Spleen (tissue), 11 donors: ENCODE measurements around the gene DNASE1. TPM values are rescaled to one million over a fixed set of nuclear protein-coding genes. Genes with fewer than 3 reads are reported as not detected.

Source experiments
- DNase-seq: peaks from one replicate; pipeline ENCODE4 v3.0.0-alpha.2; 2020
- H3K27ac ChIP-seq, 8 donors: fragments of 200-600 bp; sonication (generic) in 7 of 8; 1 replicate in 4 of 8; 2 replicates in 4 of 8; pipeline versions ENCODE4 v1.5.0 to v1.8.0; 2016 to 2021; ENCODE audit warnings: inconsistent platforms in 4 of 8, mild to moderate bottlenecking in 4 of 8, moderate library complexity in 1 of 8
- H3K27me3 ChIP-seq, 7 donors: fragments of 200-600 bp; sonication (generic) in 6 of 7; replicated peaks in 1 of 7; 1 replicate in 4 of 7; 2 replicates in 3 of 7; pipeline versions ENCODE4 v1.5.0 to v1.8.0; 2016 to 2021; ENCODE audit warnings: inconsistent platforms in 3 of 7, mild to moderate bottlenecking in 1 of 7
- H3K36me3 ChIP-seq, 6 donors: fragments of 200-600 bp; sonication (generic) in 5 of 6; 1 replicate in 4 of 6; 2 replicates in 2 of 6; pipeline versions ENCODE4 v1.5.0 to v1.8.0; 2016 to 2021; ENCODE audit warnings: inconsistent platforms in 2 of 6
- H3K4me1 ChIP-seq, 6 donors: fragments of 200-600 bp; sonication (generic) in 5 of 6; 1 replicate in 3 of 6; 2 replicates in 3 of 6; pipeline versions ENCODE4 v1.5.0 to v1.8.0; 2016 to 2021; ENCODE audit warnings: inconsistent platforms in 3 of 6
- H3K4me3 ChIP-seq, 8 donors: fragments of 200-600 bp; sonication (generic) in 7 of 8; 1 replicate in 4 of 8; 2 replicates in 4 of 8; pipeline versions ENCODE4 v1.5.0 to v1.8.0; 2016 to 2021; ENCODE audit warnings: inconsistent platforms in 4 of 8, mild to moderate bottlenecking in 4 of 8, moderate library complexity in 2 of 8
- H3K9me3 ChIP-seq, 8 donors: fragments of 200-600 bp; sonication (generic) in 7 of 8; 1 replicate in 4 of 8; 2 replicates in 4 of 8; pipeline versions ENCODE4 v1.5.0 to v1.8.0; 2016 to 2021; ENCODE audit warnings: inconsistent platforms in 4 of 8
- CTCF ChIP-seq, 11 experiments: fragments of 200-600 bp in 7 of 11; fragments of 450-650 bp in 4 of 11; sonication (generic) in 4 of 11; IDR thresholded peaks in 8 of 11; conservative IDR thresholded peaks in 3 of 11; 1 replicate in 7 of 11; 2 replicates in 4 of 11; pipeline versions ENCODE4 v1.4.0 to v1.8.0; 2016 to 2021; ENCODE audit warnings: antibody characterized with exemption in 11 of 11, inconsistent platforms in 4 of 11, mild to moderate bottlenecking in 1 of 11
- POLR2A ChIP-seq, 3 donors: fragments of 450-650 bp; IDR thresholded peaks; one replicate each; pipeline ENCODE4 v1.5.1; 2017; ENCODE audit warnings: antibody characterized with exemption in 3 of 3, mild to moderate bottlenecking in 1 of 3
- POLR2AphosphoS5 ChIP-seq, 3 donors: sonication (generic); formaldehyde crosslinking; IDR thresholded peaks; one replicate each; pipeline ENCODE4 v1.5.1; 2017; ENCODE audit warnings: antibody characterized with exemption in 3 of 3
- WGBS, 5 donors: extraction: QIAGEN DNeasy Blood & Tissue Kit in 3 of 5; methylation state at CpG; one replicate each; pipeline versions ENCODE4 v1.1.5 to v1.1.7; 2013 to 2018; 5-methylcytosine and 5-hydroxymethylcytosine counted together
- intact Hi-C: fragments of 100-400 bp; cut with DNase I; formaldehyde crosslinking; loops from one replicate; pipeline ENCODE4 v1.15.0; 2023; ENCODE audit warnings: low total_unique reads
- polyA plus RNA-seq, 3 donors: library from polyadenylated mRNA; stranded (reverse); fragments of 200-250 nt; gene quantifications; one replicate each; pipeline ENCODE4 v1.2.1, GENCODE V29; 2013
- total RNA-seq, 7 donors: library from RNA; depleted of rRNA in 3 of 7; stranded (reverse); fragments of >200 nt in 3 of 7; fragmentation: NEBNext Ultra II Directional in 4 of 7; extraction: Animal tissue kit (Norgen Biotek cat#: 25700) in 4 of 7; gene quantifications; one replicate each; pipeline versions ENCODE4 v1.1.0 to v1.2.1, GENCODE V29; 2016 to 2021
- donor health status: healthy with polysubstance abuse.
- donor health status: DM: no; HTN: no; CAD: no; lungs with moderate emphysema.
- donor health status: DM: no; HTN: no; CAD: no.
- donor health status: Bipolar disorder and iron deficiency.
- donor health status: healthy.
- donor health status: DM: no; HTN: no; CAD: no.
- donor health status: DM: yes; HTN: yes; CAD: no.

DNASE1 gene
- total and polyA plus RNA-seq, 10 donors = 6.1 to 51.9 (median 24.7) TPM

- H3K27me3 ChIP-seq = no peaks in the 10 kb centered on the region
- no peak overlapping the region for H3K27ac ChIP-seq
- peaks cover 0 to 83% (median 54%) of the 10 kb centered on the region in 6 donors for H3K36me3 ChIP-seq
- H3K4me3 ChIP-seq = no peak overlapping the region
- 71 to 78% (median 73%) methylated on average over 10 to 13 of the region's 13 CpGs for WGBS, 5 donors
- intact Hi-C loops = no loop called here
- H3K4me1 ChIP-seq = peaks cover 0 to 11% (median 3%) of the 10 kb centered on the region in 6 donors
- H3K9me3 ChIP-seq = no peaks in the 10 kb centered on the region
- TF ChIP-seq POLR2A (IDR thresholded peaks at IDR 0.05) (no peak), POLR2AphosphoS5 (IDR thresholded peaks at IDR 0.05) (peak in 1 of 3 donors; percentile 6)
- no peak for DNase-seq
These were observed 16.2 kb downstream of the DNASE1 start for GRCh38 chr16:3670711-3671110.

- Histone ChIP-seq H3K4me3 (no peak overlapping the region), H3K4me1 (peaks cover 0 to 13% (median 5%) of the 10 kb centered on the region in 6 donors), H3K9me3 (no peaks in the 10 kb centered on the region), H3K27me3 (no peaks in the 10 kb centered on the region), H3K36me3 (peaks cover 0 to 84% (median 57%) of the 10 kb centered on the region in 6 donors), H3K27ac (no peak overlapping the region)
- DNase-seq = no peak
- intact Hi-C loops = no loop called here
- WGBS, 5 donors = 89 to 96% (median 94%) methylated on average over 5 to 11 of the region's 11 CpGs
- TF ChIP-seq POLR2AphosphoS5 (IDR thresholded peaks at IDR 0.05) (peak in 1 of 3 donors; percentile 26), CTCF (IDR thresholded peaks at IDR 0.05 in 8 of 11, conservative IDR thresholded peaks at IDR 0.05 in 3 of 11) (no peak)
These were observed 16.9 kb downstream of the DNASE1 start for GRCh38 chr16:3671424-3671823.

- no peak overlapping the region for H3K4me3 ChIP-seq
- no peak for DNase-seq
- WGBS, 5 donors = 88 to 98% (median 96%) methylated on average over 11 to 26 of the region's 26 CpGs
- TF ChIP-seq POLR2AphosphoS5 (IDR thresholded peaks at IDR 0.05) (peak in 1 of 3 donors; percentile 21), POLR2A (IDR thresholded peaks at IDR 0.05) (no peak), CTCF (IDR thresholded peaks at IDR 0.05 in 8 of 11, conservative IDR thresholded peaks at IDR 0.05 in 3 of 11) (no peak)
- peaks cover 0 to 23% (median 6%) of the 10 kb centered on the region in 6 donors for H3K4me1 ChIP-seq
- no peaks in the 10 kb centered on the region for H3K9me3 ChIP-seq
- no peak overlapping the region for H3K27ac ChIP-seq
- H3K27me3 ChIP-seq = no peaks in the 10 kb centered on the region
- intact Hi-C loops = no loop called here
- peaks cover 0 to 87% (median 63%) of the 10 kb centered on the region in 6 donors for H3K36me3 ChIP-seq
These were observed 18.1 kb downstream of the DNASE1 start for GRCh38 chr16:3672571-3673041.

GRCh38 chr16:3673201-3673600 is 18.7 kb downstream of the DNASE1 start:
- WGBS, 5 donors = 95 to 98% (median 96%) methylated on average over 18 of the region's 18 CpGs
- intact Hi-C loops = no loop called here
- H3K36me3 ChIP-seq = peaks cover 0 to 91% (median 68%) of the 10 kb centered on the region in 6 donors

More at GRCh38 chr16:3673201-3673600, 18.7 kb downstream of the DNASE1 start:
- TF ChIP-seq POLR2AphosphoS5 (IDR thresholded peaks at IDR 0.05) = peak in 1 of 3 donors; percentile 9
- no peak for TF ChIP-seq CTCF (IDR thresholded peaks at IDR 0.05 in 8 of 11, conservative IDR thresholded peaks at IDR 0.05 in 3 of 11)
- TF ChIP-seq POLR2A (IDR thresholded peaks at IDR 0.05) = no peak
- no peak for DNase-seq
- no peak overlapping the region for H3K4me3 ChIP-seq
- H3K27me3 ChIP-seq = no peaks in the 10 kb centered on the region
- no peaks in the 10 kb centered on the region for H3K9me3 ChIP-seq
- H3K27ac ChIP-seq = no peak overlapping the region
- H3K4me1 ChIP-seq = peaks cover 0 to 25% (median 6%) of the 10 kb centered on the region in 6 donors
